ENCODE data around the gene ATP7B. TPM values are rescaled to one million over a fixed set of nuclear protein-coding genes. Genes with fewer than 3 reads are reported as not detected.
"Not testable (repeated sequence)": the region's sequence is repeated elsewhere in the genome, so short reads cannot be mapped to it uniquely, and the experiment has no call there.

ATP7B gene
- total RNA-seq, 1 experiment from 2014 or later: 1.8 TPM

- no peak for DNase-seq (ENCODE audit: low spot score)
These were observed 88.3 kb downstream of the ATP7B start for GRCh38 chr13:51922771-51923480.

- DNase-seq (ENCODE audit: low spot score): no peak
These were observed 89.2 kb downstream of the ATP7B start for GRCh38 chr13:51921790-51922740.

DNA sequence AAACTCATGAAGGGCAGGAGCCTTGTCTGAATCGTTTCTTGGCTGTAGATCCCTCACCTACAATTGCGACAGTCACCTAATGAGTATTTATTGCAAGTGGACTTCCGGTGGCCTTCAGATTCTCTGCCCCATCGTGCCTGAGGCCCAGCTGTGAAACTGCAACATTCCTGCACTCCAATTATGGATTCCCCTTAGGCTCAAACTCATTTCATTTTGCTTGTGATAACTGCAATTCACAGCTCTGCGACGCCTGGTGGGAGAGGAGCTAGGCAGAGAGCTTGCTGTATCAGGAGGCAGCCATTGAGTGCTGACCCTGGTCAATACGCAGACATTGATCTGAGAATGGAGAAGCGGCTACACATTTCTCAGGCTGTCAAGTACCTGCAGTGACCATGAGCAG, 90.5 kb downstream of the ATP7B start:
- no peak for DNase-seq (ENCODE audit: low spot score)

GRCh38 chr13:51920267-51920666, 91.0 kb downstream of the ATP7B start:
- no peak for DNase-seq (ENCODE audit: low spot score)

DNA sequence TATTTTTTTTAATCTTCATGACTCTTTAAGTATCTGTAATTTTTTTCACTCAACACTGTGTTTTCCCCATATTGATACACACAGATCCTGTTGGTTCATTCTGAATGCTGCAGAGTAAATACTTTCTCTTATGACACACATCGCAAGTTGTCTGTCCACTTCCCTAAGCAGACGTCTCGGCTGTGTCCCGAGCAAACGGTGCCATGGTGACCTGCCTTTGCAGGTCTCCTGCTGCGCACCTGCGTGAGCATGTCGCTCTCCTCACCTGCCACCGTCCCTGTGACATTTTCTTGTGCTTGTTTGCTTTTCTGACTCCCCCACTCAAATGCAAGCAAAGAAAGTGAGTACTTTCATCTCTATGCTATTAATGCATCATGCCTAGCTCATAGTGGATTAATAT, 91.7 kb downstream of the ATP7B start:
- DNase-seq (ENCODE audit: low spot score): no peak

DNA sequence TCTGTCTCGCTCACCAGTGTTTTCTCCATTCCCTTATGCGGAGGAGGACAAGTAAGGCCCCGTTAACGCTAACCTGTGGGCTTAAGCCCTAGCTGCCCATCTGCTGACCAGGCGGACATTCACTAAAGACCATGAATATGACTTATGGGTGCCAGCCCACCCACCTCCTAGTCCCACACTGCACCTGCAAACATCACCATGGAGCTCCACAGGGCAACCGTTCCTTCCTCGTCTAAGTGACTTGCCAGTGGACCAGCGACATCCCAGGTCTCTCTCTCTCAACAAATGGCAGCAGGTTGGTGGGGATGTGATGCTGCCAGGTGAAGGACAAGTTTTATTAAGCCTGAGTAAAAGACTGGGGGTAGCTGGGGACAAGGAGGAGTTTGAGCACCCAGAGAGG, 94.3 kb downstream of the ATP7B start:
- no peak for DNase-seq (ENCODE audit: low spot score)

GRCh38 chr13:51916051-51916818, 95.0 kb downstream of the ATP7B start:
- DNase-seq (ENCODE audit: low spot score): no peak

- no peak for DNase-seq (ENCODE audit: low spot score)
These were observed 97.1 kb downstream of the ATP7B start for GRCh38 chr13:51914137-51914493.

DNA sequence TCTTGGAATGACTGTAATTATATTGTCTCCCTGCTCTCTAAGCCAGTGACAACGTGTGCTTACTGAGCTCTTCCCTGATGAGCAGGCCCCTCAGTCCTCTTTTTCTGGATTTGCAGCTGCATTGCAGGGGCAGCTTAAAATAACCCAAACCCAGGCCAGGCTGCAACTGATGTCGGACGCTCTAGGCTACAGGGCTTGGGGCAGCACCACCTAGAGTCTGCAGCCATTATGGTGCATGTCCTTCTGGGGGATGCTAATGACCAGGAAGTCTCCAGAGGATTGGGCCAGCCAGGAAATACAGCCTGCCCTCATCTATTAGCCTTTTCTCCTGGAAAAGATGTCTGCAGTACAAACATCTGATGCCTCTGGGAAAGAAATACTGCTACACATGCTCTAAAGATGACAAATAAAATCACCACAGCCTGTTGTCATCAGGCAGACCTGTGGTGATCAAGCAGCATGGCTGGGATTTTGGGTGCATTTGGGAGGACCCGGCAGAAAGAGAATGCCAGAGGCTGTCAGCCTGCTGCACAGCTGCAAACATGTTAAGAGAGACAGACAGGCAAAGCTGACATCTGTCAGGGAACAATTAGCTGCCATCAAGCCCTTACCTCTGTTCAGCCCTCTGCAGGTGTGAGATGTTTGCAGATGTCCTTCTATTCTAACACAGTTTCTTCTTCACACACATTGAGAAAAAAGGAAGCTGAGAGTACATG, 97.7 kb downstream of the ATP7B start:
- DNase-seq (ENCODE audit: low spot score): no peak

DNA sequence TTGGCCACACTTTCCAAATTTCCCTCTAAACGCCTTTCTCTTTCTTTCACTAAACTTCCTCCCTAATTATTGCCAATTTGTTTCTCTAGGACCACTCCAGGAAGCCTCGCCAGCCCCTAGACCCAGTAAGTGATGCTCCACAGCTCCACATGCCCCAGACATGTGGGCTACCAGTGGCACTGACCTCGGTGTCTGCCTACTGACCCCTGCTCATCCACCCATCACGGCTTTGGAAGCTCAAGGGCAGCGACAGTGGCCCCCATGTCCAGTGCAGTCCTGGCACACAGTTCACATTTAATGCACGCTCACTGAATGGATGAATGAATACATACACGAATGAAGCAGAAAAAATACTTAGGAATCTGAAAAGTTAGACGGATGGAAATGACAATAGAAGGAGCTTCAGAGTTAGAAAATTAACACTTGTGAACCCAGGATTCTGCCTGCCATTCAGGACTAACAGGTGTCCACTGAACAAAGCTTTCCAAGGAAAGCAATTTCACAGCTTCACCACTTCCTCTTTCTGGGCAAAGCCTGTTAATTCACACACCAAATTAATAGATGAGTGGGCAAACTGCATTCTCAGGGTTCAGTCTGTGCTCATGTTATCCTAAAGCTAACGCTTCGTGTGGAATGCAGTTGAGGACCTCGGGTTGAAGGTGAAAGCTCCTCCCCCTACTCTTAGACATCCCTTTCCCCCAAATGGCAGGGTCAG, 98.6 kb downstream of the ATP7B start:
- no peak for DNase-seq (ENCODE audit: low spot score)

- no peak for DNase-seq (ENCODE audit: low spot score)
These were observed 99.2 kb downstream of the ATP7B start for GRCh38 chr13:51912091-51912490.

DNA sequence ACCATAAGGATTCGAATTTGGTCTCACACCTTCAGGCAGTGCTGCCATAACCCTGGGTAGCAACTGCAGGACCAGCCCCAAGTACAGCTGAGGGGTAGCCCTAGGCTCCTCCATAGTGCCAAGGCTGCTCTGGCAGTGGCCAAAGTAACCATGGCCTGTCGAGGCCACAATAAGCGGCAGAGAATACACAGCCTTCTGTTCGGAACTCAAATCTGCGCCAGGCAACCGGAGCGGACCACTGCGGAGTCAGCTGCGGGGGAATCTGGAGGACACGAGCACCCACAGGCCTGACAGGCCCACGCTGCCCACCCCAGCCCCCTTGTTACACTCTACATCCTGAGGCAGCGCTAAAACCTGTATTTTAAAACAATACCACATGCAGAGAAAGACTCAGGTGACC, 100.7 kb downstream of the ATP7B start:
- DNase-seq (ENCODE audit: low spot score): no peak

DNA sequence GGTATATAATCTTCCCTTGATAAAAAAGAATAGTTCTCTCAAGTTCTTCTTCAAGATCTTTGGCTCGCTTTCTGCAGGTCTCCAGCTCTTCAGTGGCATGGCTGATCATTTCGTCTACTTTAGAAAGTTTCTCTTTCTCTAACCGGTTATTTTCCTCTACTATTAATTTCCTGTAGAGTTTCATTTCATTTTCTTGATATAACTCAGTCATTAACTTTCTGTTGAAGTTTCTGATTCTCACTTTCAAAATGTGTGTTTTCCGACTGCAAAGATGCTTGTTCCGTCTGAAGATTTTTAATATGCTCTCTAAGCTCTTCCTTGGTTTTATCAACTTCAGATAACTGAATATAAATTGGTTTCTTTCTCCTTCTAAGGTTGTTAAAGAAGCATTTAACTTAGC, 102.0 kb downstream of the ATP7B start:
- not testable (repeated sequence) for DNase-seq (ENCODE audit: low spot score)

GRCh38 chr13:51907040-51907732, 104.1 kb downstream of the ATP7B start:
- DNase-seq (ENCODE audit: low spot score): no peak

GRCh38 chr13:51906581-51906980, 104.7 kb downstream of the ATP7B start:
- DNase-seq (ENCODE audit: low spot score): no peak

GRCh38 chr13:51905787-51906186, 105.5 kb downstream of the ATP7B start:
- no peak for DNase-seq (ENCODE audit: low spot score)

DNA sequence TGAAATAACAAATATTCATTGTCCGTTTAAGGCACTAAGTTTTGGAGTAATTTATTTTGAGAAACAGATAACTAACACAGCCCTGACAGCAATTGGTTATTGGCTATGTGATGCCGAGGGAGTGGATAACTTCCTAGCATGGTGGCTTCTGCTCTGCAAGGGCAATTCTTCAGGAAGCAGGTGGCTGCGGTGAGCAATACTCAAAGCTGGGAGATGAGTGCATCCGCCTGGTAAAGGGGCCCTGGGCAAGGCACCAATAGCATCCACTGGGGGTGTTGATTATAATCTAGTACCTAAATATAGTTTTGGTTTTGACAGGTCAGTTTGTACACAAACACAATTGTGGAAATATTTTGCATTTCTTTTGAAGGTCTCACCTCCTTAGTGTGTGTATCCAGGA, 108.5 kb downstream of the ATP7B start:
- no peak for DNase-seq (ENCODE audit: low spot score)

- DNase-seq (ENCODE audit: low spot score): no peak
These were observed 110.8 kb downstream of the ATP7B start for GRCh38 chr13:51900471-51900870.

GRCh38 chr13:51895906-51896888, 115.1 kb downstream of the ATP7B start:
- peak; percentile 20 for DNase-seq (ENCODE audit: low spot score)

Data from H4 (cell line).